ENCODE measurements around the gene STARD10. TPM values are rescaled to one million over a fixed set of nuclear protein-coding genes. Genes with fewer than 3 reads are reported as not detected.
A peak's percentile ranks its signal among the peaks of the same experiment; 100 is the strongest.

Gene STARD10
- total RNA-seq, 6 experiments from 2014 or later = 282 to 525 (median 330) TPM

DNA sequence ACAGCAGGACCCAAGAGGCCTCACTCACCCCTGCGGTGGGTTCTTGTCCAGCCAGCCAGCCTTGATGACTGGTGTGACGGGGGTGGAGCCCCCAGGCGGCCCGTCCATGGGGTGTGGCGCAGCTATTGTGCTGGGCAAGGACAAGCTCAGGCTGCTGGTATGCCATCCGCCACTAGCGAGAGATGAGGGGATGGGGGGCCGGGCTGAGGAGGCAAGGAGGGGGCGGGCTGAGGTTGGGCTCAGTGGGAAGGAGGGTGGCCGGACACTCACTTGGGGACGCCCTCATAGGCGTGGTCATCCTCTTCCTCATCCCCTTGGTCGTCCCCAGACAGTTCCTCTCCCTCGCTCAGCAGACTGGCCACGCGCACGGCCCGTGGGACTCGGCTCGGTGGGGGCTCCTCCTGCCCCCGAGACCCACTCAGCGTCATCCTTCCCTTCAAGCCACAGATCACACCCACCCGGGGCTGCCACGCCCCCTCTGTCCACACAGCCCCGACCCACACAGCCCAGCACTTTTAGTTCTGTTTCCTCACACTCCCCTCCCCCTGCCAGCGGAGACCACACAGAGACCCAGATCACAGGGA, 81.6 kb downstream of the STARD10 start:
- Histone ChIP-seq H3K27ac (peak overlapping the region in 1 of 3 donors; percentile 51), H3K4me1 (no peaks in the 10 kb centered on the region), H3K9me3 (no peaks in the 10 kb centered on the region), H3K36me3 (peaks cover 0 to 45% (median 22%) of the 10 kb centered on the region in 4 donors), H3K4me3 (no peak overlapping the region), H3K27me3 (no peaks in the 10 kb centered on the region)
- 68% methylated on average over 6 of the region's 26 CpGs for WGBS (ENCODE audit: insufficient coverage, low coverage, low lambda C conversion rate, missing lambda C conversion rate)
- intact Hi-C loops (cut with DNase I) = no loop called here
- peak in 2 of 3 donors; percentile 75 to 77 for DNase-seq
- TF ChIP-seq, protein P1, sequence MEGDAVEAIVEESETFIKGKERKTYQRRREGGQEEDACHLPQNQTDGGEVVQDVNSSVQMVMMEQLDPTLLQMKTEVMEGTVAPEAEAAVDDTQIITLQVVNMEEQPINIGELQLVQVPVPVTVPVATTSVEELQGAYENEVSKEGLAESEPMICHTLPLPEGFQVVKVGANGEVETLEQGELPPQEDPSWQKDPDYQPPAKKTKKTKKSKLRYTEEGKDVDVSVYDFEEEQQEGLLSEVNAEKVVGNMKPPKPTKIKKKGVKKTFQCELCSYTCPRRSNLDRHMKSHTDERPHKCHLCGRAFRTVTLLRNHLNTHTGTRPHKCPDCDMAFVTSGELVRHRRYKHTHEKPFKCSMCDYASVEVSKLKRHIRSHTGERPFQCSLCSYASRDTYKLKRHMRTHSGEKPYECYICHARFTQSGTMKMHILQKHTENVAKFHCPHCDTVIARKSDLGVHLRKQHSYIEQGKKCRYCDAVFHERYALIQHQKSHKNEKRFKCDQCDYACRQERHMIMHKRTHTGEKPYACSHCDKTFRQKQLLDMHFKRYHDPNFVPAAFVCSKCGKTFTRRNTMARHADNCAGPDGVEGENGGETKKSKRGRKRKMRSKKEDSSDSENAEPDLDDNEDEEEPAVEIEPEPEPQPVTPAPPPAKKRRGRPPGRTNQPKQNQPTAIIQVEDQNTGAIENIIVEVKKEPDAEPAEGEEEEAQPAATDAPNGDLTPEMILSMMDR (IDR thresholded peaks at IDR 0.05) = no peak
- no peak for TF ChIP-seq POLR2A (IDR thresholded peaks at IDR 0.05)
- ATAC-seq = peak; percentile 65 to 81 (median 68)

DNA sequence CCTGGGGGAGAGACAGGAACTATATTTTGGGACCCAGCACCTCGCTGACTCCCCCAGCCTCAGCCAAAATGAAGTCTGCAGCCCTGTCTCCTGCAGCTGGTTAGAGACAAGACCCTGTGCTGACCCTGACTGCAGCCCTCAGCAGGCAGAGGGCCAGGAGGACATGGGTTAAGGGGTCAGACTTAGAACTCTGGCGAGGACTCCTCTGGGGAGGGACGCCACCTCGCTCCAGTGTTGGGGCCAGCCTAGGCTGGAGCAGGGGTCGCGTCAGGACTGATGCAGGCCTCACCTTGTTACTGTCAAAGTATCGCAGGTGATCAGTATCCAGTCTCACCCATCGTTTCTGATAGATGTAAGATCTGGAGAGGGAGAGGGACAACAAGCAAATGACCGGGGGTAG, 82.7 kb downstream of the STARD10 start:
- H3K36me3 ChIP-seq = peaks cover 0 to 55% (median 26%) of the 10 kb centered on the region in 4 donors
- no peak overlapping the region for H3K4me3 ChIP-seq
- H3K27ac ChIP-seq = no peak overlapping the region
- WGBS (ENCODE audit: insufficient coverage, low coverage, low lambda C conversion rate, missing lambda C conversion rate) = 88% methylated on average over 4 of the region's 9 CpGs
- no peaks in the 10 kb centered on the region for H3K9me3 ChIP-seq
- DNase-seq (no peak), ATAC-seq (no peak)
- no peaks in the 10 kb centered on the region for H3K27me3 ChIP-seq
- no peaks in the 10 kb centered on the region for H3K4me1 ChIP-seq
- intact Hi-C loops (cut with DNase I) = no loop called here
- TF ChIP-seq POLR2A (IDR thresholded peaks at IDR 0.05) = no peak
- TF ChIP-seq, protein P1 (IDR thresholded peaks at IDR 0.05) = no peak

DNA sequence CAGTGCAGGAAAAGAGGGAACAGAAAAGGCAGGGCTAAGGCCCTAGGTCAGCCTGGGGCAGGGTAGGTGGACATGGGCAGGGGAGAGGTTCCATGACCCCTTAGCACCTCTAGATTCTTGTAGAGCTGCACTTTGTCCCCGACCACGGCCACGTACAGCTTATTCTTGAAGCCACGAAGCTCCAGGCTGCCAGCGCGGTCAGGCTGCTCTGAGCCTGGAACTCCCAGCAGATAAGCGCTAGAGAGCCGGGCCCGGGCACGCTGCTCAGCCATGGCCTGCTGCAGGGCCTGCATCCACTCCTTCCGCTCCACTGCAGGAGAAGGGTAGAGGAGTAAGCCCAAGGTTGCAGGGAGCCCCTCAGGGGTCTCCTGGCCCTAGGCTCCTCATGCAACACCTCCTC, 83.6 kb downstream of the STARD10 start:
- no peaks in the 10 kb centered on the region for H3K4me1 ChIP-seq
- intact Hi-C loops (cut with DNase I) = no loop called here
- no peaks in the 10 kb centered on the region for H3K27me3 ChIP-seq
- peaks cover 0 to 64% (median 31%) of the 10 kb centered on the region in 4 donors for H3K36me3 ChIP-seq
- DNase-seq = no peak
- no peaks in the 10 kb centered on the region for H3K9me3 ChIP-seq
- no peak for ATAC-seq
- H3K4me3 ChIP-seq = no peak overlapping the region
- no peak for TF ChIP-seq POLR2A (IDR thresholded peaks at IDR 0.05)
- TF ChIP-seq, protein P1 (IDR thresholded peaks at IDR 0.05) = no peak
- no peak overlapping the region for H3K27ac ChIP-seq
- no CpG with 5 or more reads among the region's 11 CpGs for WGBS (ENCODE audit: insufficient coverage, low coverage, low lambda C conversion rate, missing lambda C conversion rate)

DNA sequence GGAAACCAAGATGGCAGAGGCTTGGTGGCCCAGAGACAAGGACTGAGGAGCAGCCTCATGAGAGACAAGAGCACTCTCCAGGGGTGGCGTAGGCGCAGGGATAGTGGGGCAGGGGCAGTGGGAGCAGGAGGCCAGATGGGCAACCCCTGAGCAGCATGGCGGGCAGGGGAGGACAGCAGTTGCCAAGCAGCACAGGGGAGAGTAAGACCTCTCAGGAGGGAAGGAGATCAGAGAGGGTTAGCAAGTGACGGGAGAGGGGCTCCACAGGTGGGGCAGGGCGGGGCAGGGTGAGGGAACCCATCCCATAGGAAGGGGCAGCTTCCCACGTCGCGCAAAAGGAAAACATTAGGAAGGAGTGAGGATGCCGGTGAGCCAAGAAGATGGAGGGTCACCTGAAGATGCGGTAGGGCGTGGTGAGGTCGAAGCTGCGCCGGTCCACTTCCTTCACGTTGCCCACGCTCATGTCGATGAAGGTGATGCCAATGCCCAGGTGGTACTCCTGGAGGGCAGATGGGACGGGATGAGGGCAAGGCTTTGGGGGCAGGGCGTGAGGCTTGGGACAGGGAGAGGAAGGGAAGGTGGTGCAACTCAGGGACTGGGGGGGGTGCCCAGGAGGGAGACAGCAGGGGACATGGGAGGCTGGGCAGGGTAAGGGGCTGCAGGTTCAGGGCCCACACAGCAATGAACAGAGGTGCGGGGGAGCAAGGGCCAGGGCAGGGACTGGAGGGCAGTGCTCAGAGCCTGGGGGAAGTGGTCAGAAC, 84.2 kb downstream of the STARD10 start:
- no peak for DNase-seq
- Histone ChIP-seq H3K9me3 (no peaks in the 10 kb centered on the region), H3K27me3 (no peaks in the 10 kb centered on the region), H3K4me3 (no peak overlapping the region), H3K4me1 (no peaks in the 10 kb centered on the region), H3K36me3 (peaks cover 0 to 69% (median 34%) of the 10 kb centered on the region in 4 donors), H3K27ac (no peak overlapping the region)
- TF ChIP-seq POLR2A (IDR thresholded peaks at IDR 0.05) = no peak
- TF ChIP-seq, protein P1 (IDR thresholded peaks at IDR 0.05) = no peak
- no peak for ATAC-seq
- intact Hi-C loops (cut with DNase I) = no loop called here
- WGBS (ENCODE audit: insufficient coverage, low coverage, low lambda C conversion rate, missing lambda C conversion rate) = 96% methylated on average over 4 of the region's 20 CpGs
